ENCODE data around the gene NCOA6. TPM values are rescaled to one million over a fixed set of nuclear protein-coding genes. Genes with fewer than 3 reads are reported as not detected.

The NCOA6 gene
- total RNA-seq, 4 donors from 2014 or later, result 3.1 to 39.2 (median 10.5) TPM

GRCh38 chr20:34849778-34850177, 24.3 kb upstream of the NCOA6 start:
- H3K36me3 ChIP-seq, result no peaks in the 10 kb centered on the region
- intact Hi-C loops (cut with DNase I; ENCODE audit: low total_unique reads), result no loop called here
- H3K4me1 ChIP-seq, result no peaks in the 10 kb centered on the region

GRCh38 chr20:34848597-34848996, 23.1 kb upstream of the NCOA6 start:
- Histone ChIP-seq H3K4me3 (no peak overlapping the region), H3K9me3 (no peaks in the 10 kb centered on the region), H3K27me3 (no peaks in the 10 kb centered on the region), H3K27ac (no peak overlapping the region), H3K4me1 (no peaks in the 10 kb centered on the region), H3K36me3 (no peaks in the 10 kb centered on the region)
- no peak for DNase-seq
- TF ChIP-seq POLR2A (IDR thresholded peaks at IDR 0.05) (no peak), CTCF (IDR thresholded peaks at IDR 0.05) (no peak)
- intact Hi-C loops (cut with DNase I; ENCODE audit: low total_unique reads), result no loop called here

More at GRCh38 chr20:34849778-34850177, 24.3 kb upstream of the NCOA6 start:
- no peak for TF ChIP-seq CTCF (IDR thresholded peaks at IDR 0.05)
- TF ChIP-seq POLR2A (IDR thresholded peaks at IDR 0.05), result no peak
- no peak overlapping the region for H3K4me3 ChIP-seq
- no peaks in the 10 kb centered on the region for H3K27me3 ChIP-seq
- no peak for DNase-seq
- no peaks in the 10 kb centered on the region for H3K9me3 ChIP-seq
- no peak overlapping the region for H3K27ac ChIP-seq

- no peak overlapping the region for H3K27ac ChIP-seq
- no peaks in the 10 kb centered on the region for H3K4me1 ChIP-seq
- no peak for DNase-seq
- H3K27me3 ChIP-seq, result no peaks in the 10 kb centered on the region
- intact Hi-C loops (cut with DNase I; ENCODE audit: low total_unique reads), result no loop called here
- no peaks in the 10 kb centered on the region for H3K36me3 ChIP-seq
- TF ChIP-seq POLR2A (IDR thresholded peaks at IDR 0.05) (no peak), CTCF (IDR thresholded peaks at IDR 0.05) (no peak)
- no peaks in the 10 kb centered on the region for H3K9me3 ChIP-seq
- no peak overlapping the region for H3K4me3 ChIP-seq
Observed at GRCh38 chr20:34843421-34843820, 18.0 kb upstream of the NCOA6 start.

- Histone ChIP-seq H3K27me3 (no peaks in the 10 kb centered on the region), H3K4me1 (no peaks in the 10 kb centered on the region), H3K9me3 (no peaks in the 10 kb centered on the region), H3K27ac (no peak overlapping the region), H3K36me3 (no peaks in the 10 kb centered on the region), H3K4me3 (no peak overlapping the region)
- no peak for TF ChIP-seq POLR2A (IDR thresholded peaks at IDR 0.05)
- TF ChIP-seq CTCF (IDR thresholded peaks at IDR 0.05), result no peak
- no peak for DNase-seq
- intact Hi-C loops (cut with DNase I; ENCODE audit: low total_unique reads), result no loop called here
Observed at GRCh38 chr20:34842143-34842542, 16.7 kb upstream of the NCOA6 start.

GRCh38 chr20:34834459-34834893, 9.0 kb upstream of the NCOA6 start:
- no peaks in the 10 kb centered on the region for H3K4me1 ChIP-seq
- no peaks in the 10 kb centered on the region for H3K36me3 ChIP-seq
- H3K27ac ChIP-seq, result no peak overlapping the region
- no peak overlapping the region for H3K4me3 ChIP-seq
- TF ChIP-seq POLR2A (IDR thresholded peaks at IDR 0.05), result no peak
- peak; percentile 20 to 40 (median 30) for TF ChIP-seq CTCF (IDR thresholded peaks at IDR 0.05)
- no peaks in the 10 kb centered on the region for H3K27me3 ChIP-seq
- no peaks in the 10 kb centered on the region for H3K9me3 ChIP-seq
- DNase-seq, result no peak
- intact Hi-C loops (cut with DNase I; ENCODE audit: low total_unique reads), result no loop called here

Measured in uterus (tissue), 4 donors.